ENCODE measurements around the gene ADIPOQ.
"Not testable (repeated sequence)": the region's sequence is repeated elsewhere in the genome, so short reads cannot be mapped to it uniquely, and the experiment has no call there.

ADIPOQ gene

GRCh38 chr3:186822388-186822759 lies 20.1 kb upstream of the ADIPOQ start:
- not testable (repeated sequence) for ATAC-seq, H3K27me3 Mint-ChIP-seq, DNase-seq, H3K9me3 Mint-ChIP-seq, H3K27ac Mint-ChIP-seq, H3K4me3 Mint-ChIP-seq
- peaks cover 41% of the 10 kb centered on the region for H3K4me1 Mint-ChIP-seq

GRCh38 chr3:186823386-186823785 lies 19.1 kb upstream of the ADIPOQ start:
- ATAC-seq (no peak), DNase-seq (no peak)
- Mint-ChIP-seq H3K27me3 (peaks cover 16% of the 10 kb centered on the region), H3K4me1 (peaks cover 50% of the 10 kb centered on the region), H3K4me3 (no peak overlapping the region), H3K9me3 (no peaks in the 10 kb centered on the region), H3K27ac (peak overlapping the region in 1 of 2 donors; percentile 78)

- Mint-ChIP-seq H3K9me3 (no peaks in the 10 kb centered on the region), H3K27ac (no peak overlapping the region), H3K4me3 (peak overlapping the region; percentile 91 to 93), H3K27me3 (peaks cover 28% of the 10 kb centered on the region), H3K4me1 (peaks cover 53% of the 10 kb centered on the region)
- ATAC-seq (no peak), DNase-seq (peak in 1 of 2 donors; percentile 18)
Measured at GRCh38 chr3:186824430-186825139, 17.9 kb upstream of the ADIPOQ start.

- ATAC-seq: peak; percentile 75
- Mint-ChIP-seq H3K4me3 (peak overlapping the region; percentile 91 to 93), H3K27ac (peak overlapping the region; percentile 19 to 84), H3K4me1 (peaks cover 53% of the 10 kb centered on the region), H3K9me3 (no peaks in the 10 kb centered on the region), H3K27me3 (peaks cover 35% of the 10 kb centered on the region)
- peak; percentile 52 to 60 for DNase-seq
Measured at GRCh38 chr3:186825294-186825821, 17.2 kb upstream of the ADIPOQ start.

GRCh38 chr3:186825872-186826409 lies 16.6 kb upstream of the ADIPOQ start:
- H3K4me1 Mint-ChIP-seq: peaks cover 53% of the 10 kb centered on the region
- peak overlapping the region; percentile 91 to 93 for H3K4me3 Mint-ChIP-seq
- ATAC-seq: peak; percentile 44
- DNase-seq: no peak
- H3K27me3 Mint-ChIP-seq: peaks cover 41% of the 10 kb centered on the region
- no peaks in the 10 kb centered on the region for H3K9me3 Mint-ChIP-seq
- peak overlapping the region in 1 of 2 donors; percentile 31 for H3K27ac Mint-ChIP-seq

- Mint-ChIP-seq H3K4me1 (peaks cover 51% of the 10 kb centered on the region), H3K27me3 (peaks cover 47% of the 10 kb centered on the region), H3K9me3 (no peaks in the 10 kb centered on the region), H3K27ac (peak overlapping the region in 1 of 2 donors; percentile 96), H3K4me3 (peak overlapping the region; percentile 91 to 93)
- peak; percentile 22 to 46 for DNase-seq
- ATAC-seq: peak; percentile 44
Measured at GRCh38 chr3:186826410-186826975, 16.0 kb upstream of the ADIPOQ start.

- Mint-ChIP-seq H3K4me3 (peak overlapping the region; percentile 91 to 93), H3K4me1 (peaks cover 45% of the 10 kb centered on the region), H3K27me3 (peaks cover 54% of the 10 kb centered on the region), H3K27ac (peak overlapping the region; percentile 74 to 96), H3K9me3 (no peaks in the 10 kb centered on the region)
- DNase-seq: peak; percentile 89
- ATAC-seq: peak; percentile 86
Measured at GRCh38 chr3:186826976-186827857, 15.3 kb upstream of the ADIPOQ start.

GRCh38 chr3:186828340-186828739 lies 14.2 kb upstream of the ADIPOQ start:
- H3K4me1 Mint-ChIP-seq: peaks cover 45% of the 10 kb centered on the region
- peak overlapping the region in 1 of 2 donors; percentile 45 for H3K4me3 Mint-ChIP-seq
- no peak overlapping the region for H3K27ac Mint-ChIP-seq
- H3K9me3 Mint-ChIP-seq: no peaks in the 10 kb centered on the region
- ATAC-seq (no peak), DNase-seq (no peak)
- H3K27me3 Mint-ChIP-seq: peaks cover 62% of the 10 kb centered on the region

- H3K27me3 Mint-ChIP-seq: peaks cover 53% of the 10 kb centered on the region
- DNase-seq (no peak), ATAC-seq (no peak)
- peaks cover 14% of the 10 kb centered on the region for H3K4me1 Mint-ChIP-seq
- H3K4me3 Mint-ChIP-seq: no peak overlapping the region
- no peaks in the 10 kb centered on the region for H3K9me3 Mint-ChIP-seq
- H3K27ac Mint-ChIP-seq: no peak overlapping the region
Measured at GRCh38 chr3:186831798-186832197, 10.7 kb upstream of the ADIPOQ start.

GRCh38 chr3:186832276-186832675 lies 10.2 kb upstream of the ADIPOQ start:
- Mint-ChIP-seq H3K27me3 (peaks cover 53% of the 10 kb centered on the region), H3K27ac (no peak overlapping the region), H3K9me3 (no peaks in the 10 kb centered on the region), H3K4me3 (no peak overlapping the region), H3K4me1 (peaks cover 12% of the 10 kb centered on the region)
- DNase-seq (no peak), ATAC-seq (no peak)

- Mint-ChIP-seq H3K27ac (no peak overlapping the region), H3K9me3 (no peaks in the 10 kb centered on the region), H3K27me3 (peaks cover 6% of the 10 kb centered on the region), H3K4me1 (no peaks in the 10 kb centered on the region), H3K4me3 (no peak overlapping the region)
- DNase-seq: no peak
- no peak for ATAC-seq
Measured at GRCh38 chr3:186839874-186840641, 2.5 kb upstream of the ADIPOQ start.

GRCh38 chr3:186841620-186842019 lies 890 bp upstream of the ADIPOQ start:
- peaks cover 8% of the 10 kb centered on the region for H3K27me3 Mint-ChIP-seq
- H3K4me1 Mint-ChIP-seq: no peaks in the 10 kb centered on the region
- DNase-seq: no peak
- ATAC-seq: no peak
- H3K4me3 Mint-ChIP-seq: no peak overlapping the region
- no peaks in the 10 kb centered on the region for H3K9me3 Mint-ChIP-seq
- no peak overlapping the region for H3K27ac Mint-ChIP-seq

- Mint-ChIP-seq H3K27me3 (peaks cover 8% of the 10 kb centered on the region), H3K27ac (no peak overlapping the region), H3K9me3 (no peaks in the 10 kb centered on the region), H3K4me1 (no peaks in the 10 kb centered on the region), H3K4me3 (no peak overlapping the region)
- no peak for DNase-seq
- no peak for ATAC-seq
Measured at GRCh38 chr3:186843039-186843432, 526 bp downstream of the ADIPOQ start.

- Mint-ChIP-seq H3K9me3 (no peaks in the 10 kb centered on the region), H3K27me3 (peaks cover 8% of the 10 kb centered on the region), H3K4me3 (no peak overlapping the region), H3K4me1 (peaks cover 8% of the 10 kb centered on the region), H3K27ac (no peak overlapping the region)
- no peak for ATAC-seq
- DNase-seq: no peak
Measured at GRCh38 chr3:186844908-186845307, 2.4 kb downstream of the ADIPOQ start.

- H3K4me3 Mint-ChIP-seq: no peak overlapping the region
- peaks cover 8% of the 10 kb centered on the region for H3K4me1 Mint-ChIP-seq
- H3K27me3 Mint-ChIP-seq: peaks cover 8% of the 10 kb centered on the region
- ATAC-seq (no peak), DNase-seq (no peak)
- H3K9me3 Mint-ChIP-seq: no peaks in the 10 kb centered on the region
- H3K27ac Mint-ChIP-seq: peak overlapping the region in 1 of 2 donors; percentile 41
Measured at GRCh38 chr3:186845756-186846155, 3.2 kb downstream of the ADIPOQ start.
